Mucosa of descending colon (tissue), 3 donors: ENCODE measurements around the gene ODAD4. TPM values are rescaled to one million over a fixed set of nuclear protein-coding genes. Genes with fewer than 3 reads are reported as not detected.
A peak's percentile ranks its signal among the peaks of the same experiment; 100 is the strongest.

Experiments
- ATAC-seq: fragments of 200-7000 bp; cut with Tn5 transposase; one replicate; pipeline ENCODE4 v1.9.1; 2020; ENCODE audit warnings: mild to moderate bottlenecking, moderate library complexity
- DNase-seq, 3 donors: peaks; one replicate each; pipeline ENCODE4 v3.0.0-alpha.2; 2020
- H3K36me3 ChIP-seq: fragments of 200-600 bp; one replicate; pipeline ENCODE4 v1.8.0; 2021; ENCODE audit warnings: low read depth, mild to moderate bottlenecking
- H3K4me1 ChIP-seq: fragments of 200-600 bp; one replicate; pipeline ENCODE4 v1.8.0; 2021; ENCODE audit warnings: low read depth, mild to moderate bottlenecking
- H3K4me3 ChIP-seq: fragments of 200-600 bp; one replicate; pipeline ENCODE4 v1.8.0; 2021; ENCODE audit warnings: mild to moderate bottlenecking
- H3K9me3 ChIP-seq: fragments of 200-600 bp; one replicate; pipeline ENCODE4 v1.8.0; 2021; ENCODE audit warnings: mild to moderate bottlenecking
- CTCF ChIP-seq: fragments of 200-600 bp; IDR thresholded peaks from one replicate; pipeline ENCODE4 v1.8.0; 2022; ENCODE audit warnings: antibody characterized with exemption, mild to moderate bottlenecking
- intact Hi-C, 2 donors: fragments of 100-400 bp; cut with DNase I in 1 of 2; cut with micrococcal nuclease in 1 of 2; formaldehyde crosslinking; loops; one replicate each; pipeline versions ENCODE4 v1.11.0 to v1.11.1; 2022; cut with DNase I, micrococcal nuclease
- long read RNA-seq, 2 donors: library from polyadenylated mRNA; unstranded; transcript quantifications; one replicate each; pipeline ENCODE4 v2.0.0, GENCODE V29; 2019 to 2021
- total RNA-seq, 3 donors: library from RNA; stranded (reverse); fragmentation: NEBNext Ultra II Directional in 2 of 3; extraction: Animal tissue kit (Norgen Biotek cat#: 25700) in 2 of 3; gene quantifications; one replicate each; pipeline versions ENCODE4 v1.2.1 to v1.2.4, GENCODE V29; 2021 to 2023
- donor health status: DM: no; HTN: no; CAD: no; lungs with moderate emphysema.
- donor health status: DM: no; HTN: no; CAD: no.
- donor health status: DM: no; HTN: yes; CAD: no.

Gene ODAD4
- 1 to 10 TPM in 1 of 3 donors, under 1 TPM in 1, not detected in 1; 0.34 to 2.1 TPM for total RNA-seq
- long read RNA-seq, donor 1, partial matches to known transcripts: 1 of 2 reads
- long read RNA-seq, donor 1, other reads (novel, unspliced or antisense): 0 of 2 reads
- long read RNA-seq, donor 2: 0 reads

GRCh38 chr17:41930009-41930832, at the start of gene ODAD4:
Gene ODAD4 (plus strand): TSS chr17:41930617. CDS start chr17:41930724, 107 bp downstream.
- Histone ChIP-seq H3K4me1 (peaks cover 22% of the 10 kb centered on the region), H3K4me3 (peak within 1 kb of the TSS; percentile 24), H3K9me3 (no peaks in the 10 kb centered on the region), H3K36me3 (no peaks in the 10 kb centered on the region)
- DNase-seq (peak; percentile 97 to 98 (median 98)), ATAC-seq (peak; percentile 99)
- intact Hi-C loops: no loop called here
- TF ChIP-seq CTCF: peak; percentile 20

GRCh38 chr17:41882756-41883155, 47.7 kb upstream of the ODAD4 start:
- DNase-seq: no peak
- intact Hi-C loops: loop anchor here in 1 of 2 donors (10.0 kb wide), 1 partner anchor 148 kb away; the partner anchor contains the start of gene HAP1
- Histone ChIP-seq H3K4me3 (no peak overlapping the region), H3K4me1 (no peaks in the 10 kb centered on the region), H3K9me3 (no peaks in the 10 kb centered on the region), H3K36me3 (peaks cover 5% of the 10 kb centered on the region)
- no peak for TF ChIP-seq CTCF
- ATAC-seq: no peak

GRCh38 chr17:41885733-41886132, 44.7 kb upstream of the ODAD4 start:
- intact Hi-C loops: loop anchor here in 1 of 2 donors (10.0 kb wide), 1 partner anchor 151 kb away; the partner anchor contains the start of gene HAP1

GRCh38 chr17:41888332-41888965, 42.0 kb upstream of the ODAD4 start:
- TF ChIP-seq CTCF: no peak
- peaks cover 14% of the 10 kb centered on the region for H3K36me3 ChIP-seq
- ATAC-seq: no peak

More at GRCh38 chr17:41885733-41886132, 44.7 kb upstream of the ODAD4 start:
- no peaks in the 10 kb centered on the region for H3K4me1 ChIP-seq
- no peak for TF ChIP-seq CTCF
- H3K4me3 ChIP-seq: no peak overlapping the region
- H3K36me3 ChIP-seq: peaks cover 5% of the 10 kb centered on the region
- ATAC-seq (no peak), DNase-seq (no peak)
- H3K9me3 ChIP-seq: no peaks in the 10 kb centered on the region

GRCh38 chr17:41891135-41892020, 39.0 kb upstream of the ODAD4 start:
- no peak for ATAC-seq
- no peak overlapping the region for H3K4me3 ChIP-seq
- DNase-seq: no peak

More at GRCh38 chr17:41888332-41888965, 42.0 kb upstream of the ODAD4 start:
- Histone ChIP-seq H3K4me3 (no peak overlapping the region), H3K9me3 (no peaks in the 10 kb centered on the region), H3K4me1 (no peaks in the 10 kb centered on the region)
- peak in 1 of 3 donors; percentile 23 for DNase-seq
- intact Hi-C loops: loop anchor here in 1 of 2 donors (10.0 kb wide), 1 partner anchor 154 kb away; the partner anchor contains the start of gene HAP1

More at GRCh38 chr17:41891135-41892020, 39.0 kb upstream of the ODAD4 start:
- no peaks in the 10 kb centered on the region for H3K9me3 ChIP-seq
- TF ChIP-seq CTCF: no peak
- H3K4me1 ChIP-seq: no peaks in the 10 kb centered on the region
- intact Hi-C loops: no loop called here
- peaks cover 11% of the 10 kb centered on the region for H3K36me3 ChIP-seq
